ACC112 (cell line): ENCODE results near the gene KTI12.

ENCODE experiments used
- H2AFZ ChIP-seq: fragments of 200-600 bp; sonication (generic); one replicate; pipeline ENCODE4 v1.6.0; 2017; ENCODE audit warnings: antibody characterized with exemption, low read length; ENCODE audit not compliant: unreplicated experiment
- H3K27ac ChIP-seq: fragments of 200-600 bp; sonication (generic); 2 replicates; pipeline ENCODE4 v1.5.1; 2014; ENCODE audit warnings: low read depth, mild to moderate bottlenecking, antibody characterized with exemption, low read length, moderate library complexity
- H3K27me3 ChIP-seq: fragments of 200-600 bp; sonication (generic); 2 replicates; pipeline ENCODE4 v1.6.1; 2014; ENCODE audit warnings: mild to moderate bottlenecking, antibody characterized with exemption, low read length, moderate library complexity, mixed read lengths; ENCODE audit not compliant: insufficient read depth
- H3K36me3 ChIP-seq: fragments of 200-600 bp; sonication (generic); 2 replicates; pipeline ENCODE4 v1.6.1; 2016; ENCODE audit warnings: mild to moderate bottlenecking, antibody characterized with exemption, low read length, moderate library complexity, mixed read lengths; ENCODE audit not compliant: insufficient read depth
- H3K4me1 ChIP-seq: fragments of 200-600 bp; sonication (generic); one replicate; pipeline ENCODE4 v1.6.1; 2016; ENCODE audit warnings: low read length, mixed read lengths; ENCODE audit not compliant: insufficient read depth, unreplicated experiment, control insufficient read depth
- H3K4me3 ChIP-seq: fragments of 200-600 bp; sonication (generic); 2 replicates; pipeline ENCODE4 v1.5.1; 2014; ENCODE audit warnings: mild to moderate bottlenecking, low read depth, low read length
- H3K79me2 ChIP-seq: fragments of 200-600 bp; sonication (generic); one replicate; pipeline ENCODE4 v1.6.0; 2016; ENCODE audit warnings: low read length; ENCODE audit not compliant: control insufficient read depth, unreplicated experiment, insufficient read depth

KTI12 gene

GRCh38 chr1:51986718-51987117 is 46.9 kb downstream of the KTI12 start:
- H2AFZ ChIP-seq = no peak overlapping the region
- no peaks in the 10 kb centered on the region for H3K79me2 ChIP-seq
- H3K4me3 ChIP-seq = no peak overlapping the region
- peaks cover 7% of the 10 kb centered on the region; the same call in 1 of the 2 replicates for H3K27me3 ChIP-seq
- no peaks in the 10 kb centered on the region for H3K36me3 ChIP-seq
- H3K4me1 ChIP-seq = no peaks in the 10 kb centered on the region
- H3K27ac ChIP-seq = no peak overlapping the region

DNA sequence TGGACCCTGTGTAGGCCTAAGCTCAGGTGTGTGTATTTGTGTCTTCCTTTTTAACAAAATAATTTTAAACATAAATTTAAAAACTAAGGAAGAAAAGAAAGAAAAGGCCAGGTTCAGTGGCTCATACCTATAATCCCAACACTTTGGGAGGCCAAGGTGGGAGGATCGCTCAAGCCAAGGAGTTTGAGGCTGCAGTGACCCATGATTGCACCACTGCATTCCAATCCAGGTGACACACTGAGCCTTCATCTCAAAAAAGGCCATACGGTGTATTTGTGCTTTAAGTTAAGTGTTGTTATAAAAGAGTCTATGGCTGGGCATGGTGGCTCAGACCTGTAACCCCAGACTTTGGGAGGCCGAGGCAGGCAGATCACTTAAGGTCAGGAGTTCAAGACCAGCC is 51.4 kb downstream of the KTI12 start:
- H3K4me3 ChIP-seq = no peak overlapping the region
- no peaks in the 10 kb centered on the region for H3K36me3 ChIP-seq
- H3K79me2 ChIP-seq = no peaks in the 10 kb centered on the region
- no peaks in the 10 kb centered on the region for H3K27me3 ChIP-seq
- H3K27ac ChIP-seq = no peak overlapping the region
- no peaks in the 10 kb centered on the region for H3K4me1 ChIP-seq
- no peak overlapping the region for H2AFZ ChIP-seq
